GM12878 (cell line): Measurements from ENCODE around the gene SFN. TPM values are rescaled to one million over a fixed set of nuclear protein-coding genes. Genes with fewer than 3 reads are reported as not detected.

Experiments
- ATAC-seq: fragments of 200-7000 bp; cut with Tn5 transposase; 3 replicates; pipeline ENCODE4 v1.9.1; 2020; ENCODE audit warnings: mild to moderate bottlenecking, moderate library complexity
- BruUV-seq: library from RNA; stranded (reverse); fragments of 400-500 nt; replicated peaks from 2 replicates; lab custom pipeline; 2021; lab: Mats Ljungman, UMichigan
- CTCF ChIA-PET: fragments of 300-600 bp; sonication (Branson Sonifier 250); formaldehyde crosslinking; extraction: SDS; loops from one replicate; lab custom pipeline; 2021; ENCODE audit warnings: inconsistent platforms; lab: Yijun Ruan, JAX
- POLR2A ChIA-PET: fragments of 350-600 bp; formaldehyde crosslinking; extraction: SDS; loops from one replicate; lab custom pipeline; 2021; ENCODE audit warnings: inconsistent platforms; lab: Charles Lee
- RAD21 ChIA-PET: fragments of 300-600 bp; sonication (Branson Sonifier 250); formaldehyde crosslinking; loops from one replicate; lab custom pipeline; 2023; ENCODE audit warnings: antibody characterized with exemption; ENCODE audit not compliant: unreplicated experiment; lab: Charles Lee
- SMC1A ChIA-PET: fragments of 300-600 bp; sonication (Branson Sonifier 250); formaldehyde crosslinking; loops from one replicate; lab custom pipeline; 2023; ENCODE audit not compliant: unreplicated experiment, uncharacterized antibody; lab: Charles Lee
- DNase-seq: peaks from one replicate; pipeline ENCODE4 v3.0.0-alpha.2; 2011; ENCODE audit warnings: low read depth, low spot score
- FAIRE-seq: peaks from 3 replicates; lab custom pipeline; 2011; peaks lifted over from hg19 to GRCh38; lab: Jason Lieb, UNC
- H2AFZ ChIP-seq: 2 replicates; pipeline ENCODE4 v1.6.0; 2011; ENCODE audit warnings: low read depth, low read length, control low read depth; ENCODE audit not compliant: control insufficient read depth
- H3K27ac ChIP-seq: 2 replicates; pipeline ENCODE4 v1.5.1; 2011; ENCODE audit warnings: control low read depth; ENCODE audit not compliant: control insufficient read depth, insufficient read depth
- H3K27me3 ChIP-seq, 2 experiments: replicated peaks in 1 of 2; 2 replicates each; pipeline versions ENCODE4 v1.6.0 to v1.6.1; 2011; ENCODE audit warnings: low read length in 1 of 2; ENCODE audit not compliant: control insufficient read depth in 2 of 2, insufficient read depth in 2 of 2
- H3K36me3 ChIP-seq, 2 experiments: 2 replicates each; pipeline ENCODE4 v1.5.1; 2011; ENCODE audit warnings: low read length in 1 of 2; ENCODE audit not compliant: control insufficient read depth in 2 of 2, insufficient read depth in 2 of 2
- H3K4me1 ChIP-seq: 2 replicates; pipeline ENCODE4 v1.6.1; 2011; ENCODE audit warnings: mild to moderate bottlenecking, low read length, moderate library complexity, mixed read lengths; ENCODE audit not compliant: control insufficient read depth, insufficient read depth
- H3K4me2 ChIP-seq: 2 replicates; pipeline ENCODE4 v1.6.0; 2011; ENCODE audit warnings: control low read depth; ENCODE audit not compliant: control insufficient read depth, insufficient read depth
- H3K4me3 ChIP-seq: fragments of 200-600 bp; sonication (generic); 2 replicates; pipeline ENCODE4 v1.5.1; 2016
- H3K79me2 ChIP-seq: 2 replicates; pipeline ENCODE4 v1.6.0; 2011; ENCODE audit warnings: low read length; ENCODE audit not compliant: control insufficient read depth, insufficient read depth
- H3K9ac ChIP-seq: 2 replicates; pipeline ENCODE4 v1.8.0; 2011; ENCODE audit warnings: low read length, control low read depth, mixed read lengths; ENCODE audit not compliant: control insufficient read depth, insufficient read depth
- H3K9me3 ChIP-seq: replicated peaks from 3 replicates; pipeline ENCODE4 v1.5.1; 2011; ENCODE audit warnings: mild to moderate bottlenecking, low read length; ENCODE audit not compliant: control insufficient read depth, insufficient read depth
- H4K20me1 ChIP-seq: 2 replicates; pipeline ENCODE4 v1.6.0; 2011; ENCODE audit not compliant: control insufficient read depth, insufficient read depth
- BACH1 ChIP-seq: fragments of 450-650 bp; IDR thresholded peaks from 2 replicates; pipeline ENCODE4 v1.6.1; 2017; ENCODE audit warnings: mild to moderate bottlenecking, borderline replicate concordance
- BMI1 ChIP-seq: fragments of 450-650 bp; IDR thresholded peaks from 2 replicates; pipeline ENCODE4 v1.6.1; 2016; ENCODE audit warnings: mild to moderate bottlenecking, moderate library complexity, borderline replicate concordance
- CHD2 ChIP-seq: IDR thresholded peaks from 2 replicates; pipeline ENCODE4 v1.6.1; 2011; ENCODE audit warnings: low read depth, low read length, improper control_type of control experiment, borderline replicate concordance
- EGR1 ChIP-seq, 2 experiments: IDR thresholded peaks; 1 replicate in 1 of 2; 2 replicates in 1 of 2; pipeline ENCODE4 v1.6.1; 2011 to 2012; ENCODE audit warnings: low read depth in 2 of 2, low read length in 2 of 2, borderline replicate concordance in 1 of 2, mild to moderate bottlenecking in 1 of 2, moderate library complexity in 1 of 2
- FOXK2 ChIP-seq: fragments of 450-650 bp; IDR thresholded peaks from 2 replicates; pipeline ENCODE4 v1.6.1; 2017; ENCODE audit warnings: mild to moderate bottlenecking, moderate library complexity
- IKZF1 ChIP-seq: fragments of 450-650 bp; conservative IDR thresholded peaks from 2 replicates; pipeline ENCODE4 v1.6.1; 2017; ENCODE audit warnings: antibody characterized with exemption, mild to moderate bottlenecking
- JUNB ChIP-seq: IDR thresholded peaks from 2 replicates; pipeline ENCODE4 v1.6.1; 2016; ENCODE audit warnings: antibody characterized with exemption, mild to moderate bottlenecking
- NR2C1 ChIP-seq: fragments of 450-650 bp; IDR thresholded peaks from 2 replicates; pipeline ENCODE4 v1.6.1; 2017; ENCODE audit warnings: antibody characterized with exemption, mild to moderate bottlenecking, moderate library complexity
- POLR2A ChIP-seq: IDR thresholded peaks from 2 replicates; pipeline ENCODE4 v1.6.1; 2011; ENCODE audit warnings: low read depth, mild to moderate bottlenecking, low read length
- RAD21 ChIP-seq: IDR thresholded peaks from 2 replicates; pipeline ENCODE4 v1.6.1; 2011; ENCODE audit warnings: mild to moderate bottlenecking, low read depth, low read length, moderate library complexity; ENCODE audit not compliant: insufficient read depth
- STAT3 ChIP-seq: IDR thresholded peaks from 2 replicates; pipeline ENCODE4 v1.6.1; 2011; ENCODE audit warnings: low read depth, low read length, improper control_type of control experiment
- TAF1 ChIP-seq: IDR thresholded peaks from 2 replicates; pipeline ENCODE4 v1.6.1; 2011; ENCODE audit warnings: mild to moderate bottlenecking, low read depth, low read length, borderline replicate concordance
- ZZZ3 ChIP-seq: IDR thresholded peaks from 2 replicates; pipeline ENCODE4 v1.6.1; 2011; ENCODE audit warnings: low read depth; ENCODE audit not compliant: control insufficient read depth, insufficient read length
- WGBS: methylation state at CpG from one replicate; pipeline ENCODE4 v1.1.6; 2016; ENCODE audit warnings: low lambda C conversion rate; ENCODE audit not compliant: insufficient replicate concordance, insufficient coverage; ENCODE audit errors: missing lambda C conversion rate; 5-methylcytosine and 5-hydroxymethylcytosine counted together
- in situ Hi-C: fragments of 300-500 bp; cut with MboI; formaldehyde crosslinking; loops from 9 replicates; pipeline ENCODE4 v1.14.3; 2018; ENCODE audit warnings: mixed read lengths
- intact Hi-C: fragments of 100-400 bp; cut with micrococcal nuclease; formaldehyde crosslinking; loops from one replicate; pipeline ENCODE4 v1.14.2; 2022; ENCODE audit not compliant: unreplicated experiment
- polyA plus RNA-seq, 11 experiments: library from polyadenylated mRNA; depleted of rRNA in 4 of 11; unstranded in 6 of 11; stranded (reverse) in 5 of 11; fragments of >200 nt; fragmentation: Nextera tagmentation in 4 of 11; fragmentation: Illumina TruSeq in 1 of 11; extraction: Ambion mirVana in 4 of 11; extraction: Trizol in 1 of 11; gene quantifications; 1 replicate in 1 of 11; 2 replicates in 10 of 11; pipeline versions ENCODE4 v1.2.1 to v1.2.3, GENCODE V29; 2011 to 2016; ENCODE audit warnings: inconsistent platforms in 2 of 11, missing spikeins in 2 of 11, low read depth in 1 of 11
- total RNA-seq, 4 experiments: library from RNA; depleted of rRNA in 3 of 4; stranded (reverse); fragments of >200 nt in 3 of 4; fragmentation: Illumina TruSeq in 1 of 4; extraction: Trizol in 1 of 4; gene quantifications; 2 replicates each; pipeline versions ENCODE4 v1.2.1 to v1.2.3, GENCODE V29; 2013 to 2021
- TF ChIP-seq, protein P1 (sequence below): IDR thresholded peaks from 2 replicates; pipeline ENCODE4 v1.6.1; 2012; ENCODE audit warnings: low read depth, low read length, improper control_type of control experiment
- TF ChIP-seq, protein P2 (sequence below): fragments of 450-650 bp; IDR thresholded peaks from 2 replicates; pipeline ENCODE4 v1.6.1; 2017; ENCODE audit warnings: mild to moderate bottlenecking, moderate library complexity
- TF ChIP-seq, protein P3 (sequence below): fragments of 450-650 bp; conservative IDR thresholded peaks from 2 replicates; pipeline ENCODE4 v1.6.1; 2017; ENCODE audit warnings: mild to moderate bottlenecking, moderate library complexity

Gene SFN
- total and polyA plus RNA-seq, 10 of the 15 experiments (the other 5 are each of a cell fraction or from before 2014, with no cell fraction given), result 0.19 to 2.9 (median 1.0) TPM

DNA sequence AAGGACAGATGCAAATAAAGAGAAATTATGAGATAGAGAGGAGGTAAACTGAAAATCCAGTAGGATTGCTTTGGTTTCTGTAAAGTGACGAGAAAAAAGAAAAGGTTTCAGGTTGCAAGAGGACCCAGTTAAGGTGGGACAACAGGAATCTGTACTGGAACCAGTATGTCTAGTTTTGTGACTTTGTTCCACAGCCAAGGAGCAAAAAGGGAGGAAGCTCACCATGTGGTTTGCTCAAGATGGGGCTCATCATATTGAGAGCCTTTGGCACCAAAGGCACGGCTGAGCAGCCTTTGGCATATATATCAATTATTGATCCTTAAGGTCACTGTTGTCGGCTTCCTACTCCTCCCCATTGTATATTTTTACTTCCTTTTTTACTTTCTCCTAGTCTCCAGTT, 38.2 kb upstream of the SFN start (continued):
- no peak for TF ChIP-seq CHD2
- TF ChIP-seq FOXK2, result no peak
- no peak for TF ChIP-seq ZZZ3
- TF ChIP-seq TAF1, result no peak
- TF ChIP-seq, protein P1, sequence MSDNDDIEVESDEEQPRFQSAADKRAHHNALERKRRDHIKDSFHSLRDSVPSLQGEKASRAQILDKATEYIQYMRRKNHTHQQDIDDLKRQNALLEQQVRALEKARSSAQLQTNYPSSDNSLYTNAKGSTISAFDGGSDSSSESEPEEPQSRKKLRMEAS, result no peak
- no peak for TF ChIP-seq STAT3

DNA sequence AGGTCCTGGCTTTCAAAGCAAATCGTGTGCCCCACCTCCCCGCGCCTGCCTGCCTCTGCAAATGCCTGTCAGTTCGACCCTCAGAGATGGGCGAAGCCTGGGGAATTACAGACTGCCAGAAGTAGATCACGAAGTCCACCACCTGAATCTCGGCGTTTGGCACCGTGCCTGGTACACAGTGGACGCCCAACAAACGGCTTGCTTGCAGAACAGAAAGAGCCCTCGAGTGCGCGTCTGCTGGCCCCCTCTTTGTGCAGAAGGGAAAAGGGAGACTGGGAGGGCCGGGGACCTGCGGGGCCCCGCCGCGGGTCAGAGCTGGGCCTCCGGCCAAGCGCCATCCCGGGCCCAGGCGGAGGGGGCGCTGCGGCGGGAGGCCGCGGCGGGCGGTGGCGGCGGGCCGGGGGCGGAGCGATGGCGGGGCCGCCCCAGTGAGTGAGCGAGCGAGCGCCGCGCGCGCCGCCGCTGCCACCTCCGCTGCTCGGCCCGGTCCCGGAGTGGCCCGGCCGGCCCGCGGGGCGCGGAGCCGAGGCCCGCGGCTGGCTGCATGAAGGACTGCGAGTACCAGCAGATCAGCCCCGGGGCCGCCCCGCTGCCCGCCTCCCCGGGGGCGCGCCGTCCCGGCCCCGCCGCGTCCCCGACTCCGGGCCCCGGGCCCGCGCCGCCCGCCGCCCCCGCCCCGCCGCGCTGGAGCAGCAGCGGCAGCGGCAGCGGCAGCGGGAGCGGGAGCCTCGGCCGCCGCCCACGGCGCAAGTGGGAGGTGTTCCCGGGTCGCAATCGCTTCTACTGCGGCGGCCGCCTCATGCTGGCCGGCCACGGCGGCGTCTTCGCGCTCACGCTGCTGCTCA, 36.5 kb upstream of the SFN start, which contains the start of gene ZDHHC18:
Gene ZDHHC18, plus strand, starts transcription at position 428 of the 845 bp plus-strand sequence. Its CDS starts 117 bp downstream, at position 545.
- RAD21 ChIA-PET, result interaction anchor here (1.0 to 2.2 kb wide), 2 partner anchors 12 to 36 kb away, joined by 4 to 5 read pairs; no protein-coding TSS in a partner anchor
- in situ Hi-C loops, result loop anchor here (5.0 kb wide), 1 partner anchor 49 kb away; no protein-coding TSS in a partner anchor
- peak within 1 kb of the TSS; percentile 81 for H3K27ac ChIP-seq
- TF ChIP-seq, protein P2, sequence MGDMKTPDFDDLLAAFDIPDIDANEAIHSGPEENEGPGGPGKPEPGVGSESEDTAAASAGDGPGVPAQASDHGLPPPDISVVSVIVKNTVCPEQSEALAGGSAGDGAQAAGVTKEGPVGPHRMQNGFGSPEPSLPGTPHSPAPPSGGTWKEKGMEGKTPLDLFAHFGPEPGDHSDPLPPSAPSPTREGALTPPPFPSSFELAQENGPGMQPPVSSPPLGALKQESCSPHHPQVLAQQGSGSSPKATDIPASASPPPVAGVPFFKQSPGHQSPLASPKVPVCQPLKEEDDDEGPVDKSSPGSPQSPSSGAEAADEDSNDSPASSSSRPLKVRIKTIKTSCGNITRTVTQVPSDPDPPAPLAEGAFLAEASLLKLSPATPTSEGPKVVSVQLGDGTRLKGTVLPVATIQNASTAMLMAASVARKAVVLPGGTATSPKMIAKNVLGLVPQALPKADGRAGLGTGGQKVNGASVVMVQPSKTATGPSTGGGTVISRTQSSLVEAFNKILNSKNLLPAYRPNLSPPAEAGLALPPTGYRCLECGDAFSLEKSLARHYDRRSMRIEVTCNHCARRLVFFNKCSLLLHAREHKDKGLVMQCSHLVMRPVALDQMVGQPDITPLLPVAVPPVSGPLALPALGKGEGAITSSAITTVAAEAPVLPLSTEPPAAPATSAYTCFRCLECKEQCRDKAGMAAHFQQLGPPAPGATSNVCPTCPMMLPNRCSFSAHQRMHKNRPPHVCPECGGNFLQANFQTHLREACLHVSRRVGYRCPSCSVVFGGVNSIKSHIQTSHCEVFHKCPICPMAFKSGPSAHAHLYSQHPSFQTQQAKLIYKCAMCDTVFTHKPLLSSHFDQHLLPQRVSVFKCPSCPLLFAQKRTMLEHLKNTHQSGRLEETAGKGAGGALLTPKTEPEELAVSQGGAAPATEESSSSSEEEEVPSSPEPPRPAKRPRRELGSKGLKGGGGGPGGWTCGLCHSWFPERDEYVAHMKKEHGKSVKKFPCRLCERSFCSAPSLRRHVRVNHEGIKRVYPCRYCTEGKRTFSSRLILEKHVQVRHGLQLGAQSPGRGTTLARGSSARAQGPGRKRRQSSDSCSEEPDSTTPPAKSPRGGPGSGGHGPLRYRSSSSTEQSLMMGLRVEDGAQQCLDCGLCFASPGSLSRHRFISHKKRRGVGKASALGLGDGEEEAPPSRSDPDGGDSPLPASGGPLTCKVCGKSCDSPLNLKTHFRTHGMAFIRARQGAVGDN, result peak; percentile 34; the same call in 1 of the 2 replicates
- TF ChIP-seq EGR1 (IDR thresholded peaks at IDR 0.05; ENCODE audit: borderline replicate concordance in 1 of 2, low read depth in 2 of 2, low read length in 2 of 2) (peak in 1 of 2 experiments; percentile 76; a peak in 1 of 3 replicates), NR2C1 (0 out of 2 replicates have a peak, but pooled peaks have one; percentile 14), BACH1 (0 out of 2 replicates have a peak, but pooled peaks have one; percentile 52), RAD21 (peak; percentile 18; the same call in 1 of the 2 replicates), BMI1 (no peak), JUNB (no peak), POLR2A (peak; percentile 70), IKZF1 (peak; percentile 65)
- TF ChIP-seq, protein P3, sequence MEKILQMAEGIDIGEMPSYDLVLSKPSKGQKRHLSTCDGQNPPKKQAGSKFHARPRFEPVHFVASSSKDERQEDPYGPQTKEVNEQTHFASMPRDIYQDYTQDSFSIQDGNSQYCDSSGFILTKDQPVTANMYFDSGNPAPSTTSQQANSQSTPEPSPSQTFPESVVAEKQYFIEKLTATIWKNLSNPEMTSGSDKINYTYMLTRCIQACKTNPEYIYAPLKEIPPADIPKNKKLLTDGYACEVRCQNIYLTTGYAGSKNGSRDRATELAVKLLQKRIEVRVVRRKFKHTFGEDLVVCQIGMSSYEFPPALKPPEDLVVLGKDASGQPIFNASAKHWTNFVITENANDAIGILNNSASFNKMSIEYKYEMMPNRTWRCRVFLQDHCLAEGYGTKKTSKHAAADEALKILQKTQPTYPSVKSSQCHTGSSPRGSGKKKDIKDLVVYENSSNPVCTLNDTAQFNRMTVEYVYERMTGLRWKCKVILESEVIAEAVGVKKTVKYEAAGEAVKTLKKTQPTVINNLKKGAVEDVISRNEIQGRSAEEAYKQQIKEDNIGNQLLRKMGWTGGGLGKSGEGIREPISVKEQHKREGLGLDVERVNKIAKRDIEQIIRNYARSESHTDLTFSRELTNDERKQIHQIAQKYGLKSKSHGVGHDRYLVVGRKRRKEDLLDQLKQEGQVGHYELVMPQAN, result 0 out of 2 replicates have a peak, but pooled peaks have one; percentile 23

More for the DNA sequence above, 36.5 kb upstream of the SFN start, which contains the start of gene ZDHHC18:
- ChIA-PET SMC1A (no interaction called here), POLR2A (interaction anchor here (0.6 to 1.0 kb wide), 3 partner anchors 11 to 32 kb away, joined by 3 to 6 read pairs (median 5); no protein-coding TSS in a partner anchor), CTCF (interaction anchor here (1.9 to 3.9 kb wide), 3 partner anchors 13 to 36 kb away, joined by 6 to 23 read pairs (median 21); no protein-coding TSS in a partner anchor)
- FAIRE-seq (no peak), DNase-seq (no peak), ATAC-seq (peak; percentile 78)
- H3K79me2 ChIP-seq, result peaks cover 49% of the 10 kb centered on the region
- no peaks in the 10 kb centered on the region for H3K27me3 ChIP-seq
- peaks cover 18% of the 10 kb centered on the region for H3K4me1 ChIP-seq
- H3K36me3 ChIP-seq, result peaks cover 0 to 4% of the 10 kb centered on the region in 2 experiments; a peak in 1 of 4 replicates
- peak within 1 kb of the TSS; percentile 86 for H3K4me3 ChIP-seq
- intact Hi-C loops, result loop anchor here (5.0 kb wide), 1 partner anchor 41 kb away; no protein-coding TSS in a partner anchor
- 1% methylated on average over 53 of the region's 107 CpGs for WGBS
- no peaks in the 10 kb centered on the region for H4K20me1 ChIP-seq
- H3K9me3 ChIP-seq, result no peaks in the 10 kb centered on the region
- no TSS peak for BruUV-seq
- H3K9ac ChIP-seq, result peak within 1 kb of the TSS; percentile 82
- H3K4me2 ChIP-seq, result peak within 1 kb of the TSS; percentile 99
- peak within 1 kb of the TSS; percentile 96 for H2AFZ ChIP-seq
